ENCODE results near the gene C16orf74. TPM values are rescaled to one million over a fixed set of nuclear protein-coding genes. Genes with fewer than 3 reads are reported as not detected.
A peak's percentile ranks its signal among the peaks of the same experiment; 100 is the strongest.

Gene C16orf74
- total and polyA plus RNA-seq, 2 of the 13 experiments (the other 11 are each of a cell fraction or from before 2014, with no cell fraction given): 0.13 to 0.29 TPM

- TF ChIP-seq, protein P1, sequence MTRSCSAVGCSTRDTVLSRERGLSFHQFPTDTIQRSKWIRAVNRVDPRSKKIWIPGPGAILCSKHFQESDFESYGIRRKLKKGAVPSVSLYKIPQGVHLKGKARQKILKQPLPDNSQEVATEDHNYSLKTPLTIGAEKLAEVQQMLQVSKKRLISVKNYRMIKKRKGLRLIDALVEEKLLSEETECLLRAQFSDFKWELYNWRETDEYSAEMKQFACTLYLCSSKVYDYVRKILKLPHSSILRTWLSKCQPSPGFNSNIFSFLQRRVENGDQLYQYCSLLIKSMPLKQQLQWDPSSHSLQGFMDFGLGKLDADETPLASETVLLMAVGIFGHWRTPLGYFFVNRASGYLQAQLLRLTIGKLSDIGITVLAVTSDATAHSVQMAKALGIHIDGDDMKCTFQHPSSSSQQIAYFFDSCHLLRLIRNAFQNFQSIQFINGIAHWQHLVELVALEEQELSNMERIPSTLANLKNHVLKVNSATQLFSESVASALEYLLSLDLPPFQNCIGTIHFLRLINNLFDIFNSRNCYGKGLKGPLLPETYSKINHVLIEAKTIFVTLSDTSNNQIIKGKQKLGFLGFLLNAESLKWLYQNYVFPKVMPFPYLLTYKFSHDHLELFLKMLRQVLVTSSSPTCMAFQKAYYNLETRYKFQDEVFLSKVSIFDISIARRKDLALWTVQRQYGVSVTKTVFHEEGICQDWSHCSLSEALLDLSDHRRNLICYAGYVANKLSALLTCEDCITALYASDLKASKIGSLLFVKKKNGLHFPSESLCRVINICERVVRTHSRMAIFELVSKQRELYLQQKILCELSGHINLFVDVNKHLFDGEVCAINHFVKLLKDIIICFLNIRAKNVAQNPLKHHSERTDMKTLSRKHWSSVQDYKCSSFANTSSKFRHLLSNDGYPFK (CRISPR knock-in tag; IDR thresholded peaks at IDR 0.05; ENCODE audit: borderline replicate concordance): peak; percentile 86
- TF ChIP-seq DDIT3 (CRISPR knock-in tag; IDR thresholded peaks at IDR 0.05) (no peak), SP4 (CRISPR knock-in tag; IDR thresholded peaks at IDR 0.05) (peak; percentile 81), NFYC (CRISPR knock-in tag; IDR thresholded peaks at IDR 0.05) (no peak; the same call in 1 of the 2 replicates), FOXC1 (CRISPR knock-in tag; IDR thresholded peaks at IDR 0.05; ENCODE audit: borderline replicate concordance) (peak; percentile 73; the same call in 1 of the 2 replicates), GATAD2A (CRISPR knock-in tag; IDR thresholded peaks at IDR 0.05) (peak; percentile 47; the same call in 1 of the 2 replicates), PHF21A (CRISPR knock-in tag; IDR thresholded peaks at IDR 0.05) (0 out of 2 replicates have a peak, but pooled peaks have one; percentile 44), ZNF570 (CRISPR knock-in tag; IDR thresholded peaks at IDR 0.05; ENCODE audit: borderline replicate concordance) (no peak), ZNF460 (CRISPR knock-in tag; IDR thresholded peaks at IDR 0.05; ENCODE audit: borderline replicate concordance) (peak; percentile 18; the same call in 1 of the 2 replicates), ZZZ3 (CRISPR knock-in tag; IDR thresholded peaks at IDR 0.05; ENCODE audit: borderline replicate concordance) (peak; percentile 74; the same call in 1 of the 2 replicates), THAP11 (CRISPR knock-in tag; IDR thresholded peaks at IDR 0.05) (peak; percentile 96), HOXD1 (CRISPR knock-in tag; IDR thresholded peaks at IDR 0.05) (peak; percentile 87), SOX6 (IDR thresholded peaks at IDR 0.05) (no peak), SOX6 (CRISPR knock-in tag; IDR thresholded peaks at IDR 0.05) (no peak), ZNF619 (CRISPR knock-in tag; IDR thresholded peaks at IDR 0.05) (peak; percentile 67; the same call in 1 of the 2 replicates), CSRNP1 (CRISPR knock-in tag; IDR thresholded peaks at IDR 0.05) (peak; percentile 91), HOMEZ (CRISPR knock-in tag; IDR thresholded peaks at IDR 0.05; ENCODE audit: low read depth) (peak; percentile 30; the same call in 1 of the 2 replicates), MTF2 (CRISPR knock-in tag; IDR thresholded peaks at IDR 0.05; ENCODE audit: borderline replicate concordance) (0 out of 2 replicates have a peak, but pooled peaks have one; percentile 59)
- TF ChIP-seq, protein P2, sequence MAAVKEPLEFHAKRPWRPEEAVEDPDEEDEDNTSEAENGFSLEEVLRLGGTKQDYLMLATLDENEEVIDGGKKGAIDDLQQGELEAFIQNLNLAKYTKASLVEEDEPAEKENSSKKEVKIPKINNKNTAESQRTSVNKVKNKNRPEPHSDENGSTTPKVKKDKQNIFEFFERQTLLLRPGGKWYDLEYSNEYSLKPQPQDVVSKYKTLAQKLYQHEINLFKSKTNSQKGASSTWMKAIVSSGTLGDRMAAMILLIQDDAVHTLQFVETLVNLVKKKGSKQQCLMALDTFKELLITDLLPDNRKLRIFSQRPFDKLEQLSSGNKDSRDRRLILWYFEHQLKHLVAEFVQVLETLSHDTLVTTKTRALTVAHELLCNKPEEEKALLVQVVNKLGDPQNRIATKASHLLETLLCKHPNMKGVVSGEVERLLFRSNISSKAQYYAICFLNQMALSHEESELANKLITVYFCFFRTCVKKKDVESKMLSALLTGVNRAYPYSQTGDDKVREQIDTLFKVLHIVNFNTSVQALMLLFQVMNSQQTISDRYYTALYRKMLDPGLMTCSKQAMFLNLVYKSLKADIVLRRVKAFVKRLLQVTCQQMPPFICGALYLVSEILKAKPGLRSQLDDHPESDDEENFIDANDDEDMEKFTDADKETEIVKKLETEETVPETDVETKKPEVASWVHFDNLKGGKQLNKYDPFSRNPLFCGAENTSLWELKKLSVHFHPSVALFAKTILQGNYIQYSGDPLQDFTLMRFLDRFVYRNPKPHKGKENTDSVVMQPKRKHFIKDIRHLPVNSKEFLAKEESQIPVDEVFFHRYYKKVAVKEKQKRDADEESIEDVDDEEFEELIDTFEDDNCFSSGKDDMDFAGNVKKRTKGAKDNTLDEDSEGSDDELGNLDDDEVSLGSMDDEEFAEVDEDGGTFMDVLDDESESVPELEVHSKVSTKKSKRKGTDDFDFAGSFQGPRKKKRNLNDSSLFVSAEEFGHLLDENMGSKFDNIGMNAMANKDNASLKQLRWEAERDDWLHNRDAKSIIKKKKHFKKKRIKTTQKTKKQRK (IDR thresholded peaks at IDR 0.05; ENCODE audit: low read length): no peak
Observed at GRCh38 chr16:85799497-85800320, 48.8 kb upstream of the C16orf74 start, which contains the start of the genes COX4I1 and EMC8 (continued).
